SHP77 treated with DMSO at 0.1 percent for 48 hours (cell line): ENCODE results near the gene FGF2.
"Not testable (repeated sequence)": the region's sequence is repeated elsewhere in the genome, so short reads cannot be mapped to it uniquely, and the experiment has no call there.

ENCODE experiments used
- DNase-seq: peaks from one replicate; lab custom pipeline; 2025; lab: John Stamatoyannopoulos, UW

FGF2 gene

GRCh38 chr4:122922877-122923511 lies 96.4 kb downstream of the FGF2 start:
- DNase-seq, result peak; percentile 22

- no peak for DNase-seq
Measured at GRCh38 chr4:122928930-122929329, 102.3 kb downstream of the FGF2 start.

- DNase-seq, result no peak
Measured at GRCh38 chr4:122930862-122931261, 104.2 kb downstream of the FGF2 start.

GRCh38 chr4:122932763-122933162 lies 106.1 kb downstream of the FGF2 start:
- no peak for DNase-seq

- DNase-seq, result not testable (repeated sequence)
Measured at GRCh38 chr4:122945136-122945535, 118.5 kb downstream of the FGF2 start.

- no peak for DNase-seq
Measured at GRCh38 chr4:122946142-122946541, 119.5 kb downstream of the FGF2 start.
